ENCODE data around the gene SLC25A42.

The SLC25A42 gene

DNA sequence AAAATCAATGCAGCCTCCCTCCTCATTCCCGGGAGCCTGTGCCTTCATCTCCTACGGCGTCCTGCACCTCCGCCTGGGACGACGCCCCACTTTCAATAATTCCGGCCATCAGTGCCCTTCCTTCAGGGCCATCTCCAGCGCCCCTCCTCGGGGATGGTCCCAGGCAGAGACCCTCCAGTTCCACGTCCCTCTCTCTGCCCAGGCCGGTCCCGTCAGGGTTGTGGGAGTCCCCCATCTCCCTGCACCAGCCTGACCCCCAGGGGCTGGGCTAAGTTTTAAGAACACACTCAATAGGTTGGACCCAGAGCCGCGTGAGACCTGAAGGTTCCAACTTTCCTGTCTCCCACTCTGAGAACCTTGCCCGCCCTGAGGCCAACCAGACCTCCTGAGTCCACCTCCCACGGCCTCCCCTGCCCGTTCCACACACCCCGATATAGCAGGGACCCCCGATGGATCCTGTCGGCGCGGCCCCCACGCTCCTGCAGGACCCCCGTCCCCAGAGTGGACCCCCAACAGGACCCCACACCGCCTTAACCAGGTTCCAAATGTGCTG, 73.8 kb downstream of the SLC25A42 start:
- TF ChIP-seq, protein P1, sequence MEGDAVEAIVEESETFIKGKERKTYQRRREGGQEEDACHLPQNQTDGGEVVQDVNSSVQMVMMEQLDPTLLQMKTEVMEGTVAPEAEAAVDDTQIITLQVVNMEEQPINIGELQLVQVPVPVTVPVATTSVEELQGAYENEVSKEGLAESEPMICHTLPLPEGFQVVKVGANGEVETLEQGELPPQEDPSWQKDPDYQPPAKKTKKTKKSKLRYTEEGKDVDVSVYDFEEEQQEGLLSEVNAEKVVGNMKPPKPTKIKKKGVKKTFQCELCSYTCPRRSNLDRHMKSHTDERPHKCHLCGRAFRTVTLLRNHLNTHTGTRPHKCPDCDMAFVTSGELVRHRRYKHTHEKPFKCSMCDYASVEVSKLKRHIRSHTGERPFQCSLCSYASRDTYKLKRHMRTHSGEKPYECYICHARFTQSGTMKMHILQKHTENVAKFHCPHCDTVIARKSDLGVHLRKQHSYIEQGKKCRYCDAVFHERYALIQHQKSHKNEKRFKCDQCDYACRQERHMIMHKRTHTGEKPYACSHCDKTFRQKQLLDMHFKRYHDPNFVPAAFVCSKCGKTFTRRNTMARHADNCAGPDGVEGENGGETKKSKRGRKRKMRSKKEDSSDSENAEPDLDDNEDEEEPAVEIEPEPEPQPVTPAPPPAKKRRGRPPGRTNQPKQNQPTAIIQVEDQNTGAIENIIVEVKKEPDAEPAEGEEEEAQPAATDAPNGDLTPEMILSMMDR (IDR thresholded peaks at IDR 0.05; ENCODE audit: insufficient read depth, missing control alignments) = no peak
- no peak for FAIRE-seq
- DNase-seq (ENCODE audit: insufficient read length, low spot score) = no peak

DNA sequence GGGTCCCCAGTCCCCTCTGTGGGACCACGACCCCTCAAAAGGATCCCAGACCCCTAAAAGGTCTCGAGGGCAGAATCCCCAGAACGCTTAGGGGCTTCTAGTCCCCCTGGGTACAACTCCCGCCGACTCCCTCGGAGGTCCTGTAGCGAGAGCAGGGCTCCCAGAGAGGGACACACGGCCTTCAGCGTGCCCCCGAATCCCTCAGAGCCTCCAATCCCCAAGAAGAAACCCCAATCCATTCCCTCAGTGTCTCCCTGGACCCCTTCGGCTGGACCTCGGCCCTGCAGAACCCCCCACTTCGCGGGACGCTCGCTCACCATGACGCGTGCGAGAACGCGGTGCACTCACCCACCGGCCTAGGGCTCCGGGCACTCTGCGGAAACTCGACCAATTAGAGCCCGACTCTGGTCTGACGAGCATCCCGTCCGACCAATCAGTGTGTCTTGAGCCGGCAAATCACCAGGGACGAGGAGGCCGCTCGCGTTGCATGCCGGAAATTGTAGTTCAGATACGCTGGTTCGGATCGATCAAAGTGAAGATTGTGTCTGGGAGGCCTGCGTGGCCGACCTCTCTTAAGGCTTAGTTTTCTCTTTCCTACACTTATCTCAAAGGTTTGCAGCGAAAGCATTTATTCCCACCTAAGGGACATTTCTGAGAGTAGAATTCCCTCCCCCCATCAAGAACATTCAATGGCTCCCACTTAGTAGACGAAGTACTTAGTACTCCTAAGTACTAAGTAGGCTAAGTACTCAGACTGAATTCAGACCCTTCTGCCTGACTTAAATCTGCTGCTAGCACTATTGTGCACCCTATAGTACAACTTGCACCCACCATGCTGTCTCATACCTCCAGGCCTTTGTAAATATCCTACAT, 74.6 kb downstream of the SLC25A42 start, which contains the start of gene TMEM161A:
TMEM161A (minus strand) TSS at position 370 of the 873 bp plus-strand sequence; CDS start at position 320, 50 bp downstream.
- FAIRE-seq = no peak
- peak; percentile 99 for DNase-seq (ENCODE audit: insufficient read length, low spot score)
- TF ChIP-seq, protein P1 (IDR thresholded peaks at IDR 0.05; ENCODE audit: insufficient read depth, missing control alignments) = no peak

DNA sequence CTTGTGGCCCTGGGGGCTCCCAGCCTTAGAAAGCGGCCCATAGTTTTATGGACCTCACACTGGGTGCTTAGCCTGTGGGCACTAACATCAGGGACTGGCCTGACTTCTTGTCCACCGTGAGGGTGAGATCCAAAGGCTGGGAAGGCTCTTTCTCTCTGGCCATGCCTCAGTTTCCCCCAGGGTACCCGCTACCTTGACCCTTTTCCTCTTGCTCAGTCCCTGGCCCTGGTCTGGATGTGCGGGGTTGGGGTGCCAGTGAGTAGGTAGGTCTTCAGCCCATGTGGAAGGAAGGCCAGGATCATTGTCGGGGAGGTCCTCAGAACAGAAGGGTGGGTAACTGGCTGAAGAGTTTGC, 76.1 kb downstream of the SLC25A42 start:
- DNase-seq (ENCODE audit: insufficient read length, low spot score) (no peak), FAIRE-seq (no peak)
- TF ChIP-seq, protein P1 (IDR thresholded peaks at IDR 0.05; ENCODE audit: insufficient read depth, missing control alignments) = no peak

DNA sequence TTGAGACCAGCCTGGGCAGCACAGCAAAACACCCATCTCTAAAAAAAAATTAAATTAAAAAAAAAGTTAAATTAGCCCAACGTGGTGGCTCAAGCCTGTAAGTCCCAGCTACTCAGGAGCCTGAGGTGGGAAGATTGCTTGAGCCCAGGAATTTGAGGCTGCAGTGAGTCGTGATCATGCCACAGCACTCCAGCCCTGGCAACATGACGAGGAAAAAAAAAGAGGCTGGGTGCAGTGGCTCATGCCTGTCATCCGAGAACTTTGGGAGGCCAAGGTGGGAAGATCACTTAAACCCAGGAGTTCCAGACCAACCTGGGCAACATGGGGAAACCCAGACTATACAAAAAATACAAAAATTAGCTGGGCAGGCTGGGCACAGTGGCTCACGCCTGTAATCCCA, 76.7 kb downstream of the SLC25A42 start:
- TF ChIP-seq, protein P1 (IDR thresholded peaks at IDR 0.05; ENCODE audit: insufficient read depth, missing control alignments) = no peak
- no peak for FAIRE-seq
- DNase-seq (ENCODE audit: insufficient read length, low spot score) = no peak

DNA sequence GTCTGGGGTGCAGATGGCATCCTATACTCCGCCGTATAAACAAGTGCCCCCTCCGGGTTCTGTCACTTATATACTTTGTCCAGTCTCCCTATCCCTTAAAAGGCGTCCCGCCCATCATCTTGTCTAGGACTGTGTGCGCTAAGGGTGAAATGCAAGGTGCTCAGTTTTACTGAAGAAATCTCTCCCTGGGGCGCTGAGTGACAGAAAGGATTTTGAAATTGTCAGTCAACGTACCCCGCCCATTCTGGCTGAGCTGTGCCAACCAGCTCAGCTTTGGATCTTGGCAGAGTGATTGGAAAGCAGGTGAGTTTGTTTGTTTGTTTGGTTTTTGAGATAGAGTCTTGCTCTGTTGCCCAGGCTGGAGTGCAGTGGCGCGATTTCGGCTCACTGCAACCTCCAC, 78.6 kb downstream of the SLC25A42 start:
- TF ChIP-seq, protein P1 (IDR thresholded peaks at IDR 0.05; ENCODE audit: insufficient read depth, missing control alignments) = no peak
- FAIRE-seq (no peak), DNase-seq (ENCODE audit: insufficient read length, low spot score) (no peak)

DNA sequence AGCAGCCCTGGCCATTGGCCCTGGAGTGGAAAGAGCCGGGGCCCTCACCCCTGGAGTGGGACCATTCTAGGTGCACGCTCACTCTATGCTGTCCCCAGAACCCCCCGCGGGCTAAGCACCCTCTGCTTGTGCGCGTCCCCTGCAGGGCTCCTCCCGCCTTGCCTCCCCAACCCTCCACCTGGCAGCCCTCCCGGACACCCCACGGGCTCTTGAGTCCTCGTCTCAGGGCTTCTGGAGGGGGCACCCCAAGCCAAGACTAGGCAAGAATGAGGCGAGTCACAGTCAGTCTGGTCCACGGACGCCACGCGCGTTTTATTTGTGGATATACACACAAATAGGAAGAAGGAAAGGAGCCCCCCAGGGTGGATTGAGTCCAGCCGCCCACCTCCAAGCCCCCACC, 81.5 kb downstream of the SLC25A42 start:
- DNase-seq (ENCODE audit: insufficient read length, low spot score) = no peak
- TF ChIP-seq, protein P1 (IDR thresholded peaks at IDR 0.05; ENCODE audit: insufficient read depth, missing control alignments) = no peak
- no peak for FAIRE-seq
